AG04450 (cell line): ENCODE data around the gene EVPLL. TPM values are rescaled to one million over a fixed set of nuclear protein-coding genes. Genes with fewer than 3 reads are reported as not detected.
A peak's percentile ranks its signal among the peaks of the same experiment; 100 is the strongest.

Experiments
- CTCF ChIA-PET: fragments of 300-600, 350-600 bp; formaldehyde crosslinking; extraction: SDS; loops from one replicate; lab custom pipeline; 2022; ENCODE audit warnings: antibody characterized with exemption, inconsistent platforms; lab: Charles Lee
- POLR2A ChIA-PET: fragments of 350-600 bp; formaldehyde crosslinking; extraction: SDS; loops from one replicate; lab custom pipeline; 2021; ENCODE audit warnings: antibody characterized with exemption, inconsistent platforms; lab: Yijun Ruan, JAX
- DNase-seq: peaks from one replicate; pipeline ENCODE4 v3.0.0-alpha.2; 2011; ENCODE audit warnings: low read depth, low spot score
- H3K27ac ChIP-seq: one replicate; pipeline ENCODE4 v1.5.1; 2012; ENCODE audit warnings: low read depth, low read length, control low read depth
- H3K27me3 ChIP-seq: one replicate; pipeline ENCODE4 v1.6.0; 2012; ENCODE audit warnings: low read length; ENCODE audit not compliant: control insufficient read depth, insufficient read depth
- H3K4me3 ChIP-seq: 2 replicates; pipeline ENCODE4 v1.5.1; 2011; ENCODE audit warnings: mild to moderate bottlenecking, low read depth, low read length, control low read depth
- H3K9me3 ChIP-seq: 2 replicates; pipeline ENCODE4 v1.5.1; 2012; ENCODE audit warnings: low read length; ENCODE audit not compliant: control insufficient read depth, insufficient read depth
- CTCF ChIP-seq: IDR thresholded peaks from 2 replicates; pipeline ENCODE4 v1.5.1; 2011; ENCODE audit warnings: low read depth, low read length, control low read depth, inconsistent platforms
- polyA plus RNA-seq: library from polyadenylated mRNA; depleted of rRNA; stranded (reverse); fragments of >200 nt; gene quantifications from 2 replicates; pipeline ENCODE4 v1.2.3, GENCODE V29; 2011

Gene EVPLL
- polyA plus RNA-seq, 1 experiment = not detected

GRCh38 chr17:18339933-18340332, 37.6 kb upstream of the EVPLL start:
- Histone ChIP-seq H3K27me3 (no peaks in the 10 kb centered on the region), H3K9me3 (no peaks in the 10 kb centered on the region; the same call in 1 of the 2 replicates), H3K4me3 (no peak overlapping the region), H3K27ac (no peak overlapping the region)
- TF ChIP-seq CTCF = no peak
- DNase-seq = no peak
- CTCF ChIA-PET = no interaction called here
- POLR2A ChIA-PET = no interaction called here

GRCh38 chr17:18344021-18344420, 33.6 kb upstream of the EVPLL start:
- no peak for DNase-seq
- ChIA-PET CTCF (interaction anchor here (0.7 kb wide), 1 partner anchor 16 kb away, joined by 3 read pairs; no protein-coding TSS in a partner anchor), POLR2A (no interaction called here)
- Histone ChIP-seq H3K27me3 (no peaks in the 10 kb centered on the region), H3K4me3 (no peak overlapping the region), H3K9me3 (no peaks in the 10 kb centered on the region; the same call in 1 of the 2 replicates), H3K27ac (no peak overlapping the region)
- no peak for TF ChIP-seq CTCF

- POLR2A ChIA-PET = no interaction called here
- DNase-seq = no peak
- no peak overlapping the region for H3K27ac ChIP-seq
- no peaks in the 10 kb centered on the region for H3K9me3 ChIP-seq
- no peak for TF ChIP-seq CTCF
- H3K4me3 ChIP-seq = no peak overlapping the region
- CTCF ChIA-PET = no interaction called here
- H3K27me3 ChIP-seq = no peaks in the 10 kb centered on the region
These were observed 24.0 kb upstream of the EVPLL start for GRCh38 chr17:18353541-18353940.

- CTCF ChIA-PET = no interaction called here
- no peaks in the 10 kb centered on the region for H3K27me3 ChIP-seq
- no peak overlapping the region for H3K4me3 ChIP-seq
- DNase-seq = peak; percentile 10
- no peak for TF ChIP-seq CTCF
- H3K9me3 ChIP-seq = no peaks in the 10 kb centered on the region
- no peak overlapping the region for H3K27ac ChIP-seq
- POLR2A ChIA-PET = no interaction called here
These were observed 21.0 kb upstream of the EVPLL start for GRCh38 chr17:18356624-18357023.

- Histone ChIP-seq H3K27ac (no peak overlapping the region), H3K4me3 (no peak overlapping the region), H3K27me3 (no peaks in the 10 kb centered on the region), H3K9me3 (no peaks in the 10 kb centered on the region)
- no peak for TF ChIP-seq CTCF
- no peak for DNase-seq
- CTCF ChIA-PET = interaction anchor here (0.6 kb wide), 1 partner anchor 86 kb away, joined by 3 read pairs; no protein-coding TSS in a partner anchor
- POLR2A ChIA-PET = no interaction called here
These were observed 17.1 kb upstream of the EVPLL start for GRCh38 chr17:18360518-18360917.
